GM23338 (cell line): ENCODE results near the gene UQCC5. TPM values are rescaled to one million over a fixed set of nuclear protein-coding genes. Genes with fewer than 3 reads are reported as not detected.

ENCODE experiments used
- CREB1 ChIP-seq: fragments of 250-450 bp; sonication (Bioruptor Pico); IDR thresholded peaks from 2 replicates; pipeline ENCODE4 v1.5.0; 2020; ENCODE audit warnings: low read depth, mild to moderate bottlenecking, moderate library complexity
- ETS1 ChIP-seq: IDR thresholded peaks from 2 replicates; pipeline ENCODE4 v1.6.1; 2016; ENCODE audit warnings: antibody characterized with exemption
- EZH2 ChIP-seq: fragments of 200-600 bp; sonication (generic); IDR thresholded peaks from one replicate; pipeline ENCODE4 v1.8.0; 2017; ENCODE audit warnings: antibody characterized with exemption, mild to moderate bottlenecking, low read depth; ENCODE audit not compliant: unreplicated experiment
- EZH2phosphoT487 ChIP-seq: fragments of 200-600 bp; sonication (generic); IDR thresholded peaks from one replicate; pipeline ENCODE4 v1.8.1; 2018; ENCODE audit warnings: antibody characterized with exemption; ENCODE audit not compliant: unreplicated experiment
- JUNB ChIP-seq: IDR thresholded peaks from one replicate; pipeline ENCODE4 v1.6.1; 2016; ENCODE audit warnings: antibody characterized with exemption; ENCODE audit not compliant: unreplicated experiment
- NANOG ChIP-seq: IDR thresholded peaks from 2 replicates; pipeline ENCODE4 v1.6.1; 2016; ENCODE audit warnings: antibody characterized with exemption, borderline replicate concordance
- POLR2AphosphoS5 ChIP-seq: IDR thresholded peaks from 2 replicates; pipeline ENCODE4 v1.6.1; 2016; ENCODE audit warnings: antibody characterized with exemption, low read depth
- REST ChIP-seq: IDR thresholded peaks from one replicate; pipeline ENCODE4 v1.6.1; 2018; ENCODE audit warnings: antibody characterized with exemption; ENCODE audit not compliant: unreplicated experiment
- ZNF114 ChIP-seq: fragments of 250-450 bp; sonication (Bioruptor Pico); IDR thresholded peaks from 2 replicates; pipeline ENCODE4 v1.5.0; 2020; ENCODE audit warnings: mild to moderate bottlenecking, moderate library complexity
- ZNF462 ChIP-seq: fragments of 250-450 bp; sonication (Bioruptor Pico); IDR thresholded peaks from 2 replicates; pipeline ENCODE4 v1.5.0; 2020; ENCODE audit warnings: mild to moderate bottlenecking, moderate library complexity
- polyA plus RNA-seq: library from polyadenylated mRNA; unstranded; fragments of >200 nt; fragmentation: Nextera tagmentation; extraction: Ambion mirVana; gene quantifications from 2 replicates; pipeline ENCODE4 v1.2.1, GENCODE V29; 2016
- total RNA-seq: library from RNA; depleted of rRNA; stranded (reverse); fragments of >200 nt; shearing (Covaris generic); gene quantifications from 2 replicates; pipeline ENCODE4 v1.2.3, GENCODE V29; 2014

Gene UQCC5
- total and polyA plus RNA-seq, 2 experiments from 2014 or later: 2.6 to 156 TPM

DNA sequence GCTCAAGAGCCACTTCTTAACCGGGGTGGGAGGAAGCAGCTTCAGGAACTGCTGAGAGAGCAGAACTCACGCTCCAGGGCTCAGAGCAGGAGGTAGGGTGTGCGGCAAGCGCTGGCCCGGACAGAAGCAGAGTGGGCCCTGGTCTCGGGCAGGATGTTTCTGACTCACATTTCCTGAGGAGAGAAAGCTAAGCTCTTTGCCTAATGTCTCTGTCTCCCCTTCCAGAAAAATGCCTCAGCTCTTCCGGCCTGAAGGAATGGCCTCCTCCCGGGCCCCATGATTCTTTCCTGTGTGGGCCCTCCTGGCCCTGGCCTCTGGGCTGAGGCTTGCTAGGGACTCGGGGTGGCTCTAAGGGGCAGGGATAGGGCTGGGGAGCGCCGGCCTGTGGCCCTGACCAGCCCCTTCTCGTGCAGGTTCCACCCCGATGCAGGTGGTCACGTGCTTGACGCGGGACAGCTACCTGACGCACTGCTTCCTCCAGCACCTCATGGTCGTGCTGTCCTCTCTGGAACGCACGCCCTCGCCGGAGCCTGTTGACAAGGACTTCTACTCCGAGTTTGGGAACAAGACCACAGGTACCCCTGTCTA lies 45.4 kb upstream of the UQCC5 start (continued):
- TF ChIP-seq ZNF462 (CRISPR knock-in tag): no peak
- no peak for TF ChIP-seq CREB1 (CRISPR knock-in tag)
- no peak for TF ChIP-seq NANOG
- no peak for TF ChIP-seq REST
- no peak for TF ChIP-seq EZH2
- no peak for TF ChIP-seq ETS1
- TF ChIP-seq EZH2phosphoT487: no peak
- no peak for TF ChIP-seq ZNF114 (CRISPR knock-in tag)
- no peak for TF ChIP-seq POLR2AphosphoS5
- TF ChIP-seq JUNB: no peak
